Measurements from ENCODE around the gene CDPF1. TPM values are rescaled to one million over a fixed set of nuclear protein-coding genes. Genes with fewer than 3 reads are reported as not detected.

CDPF1 gene
- total and polyA plus RNA-seq, 2 donors (not counting 3 experiments of a cell fraction or from before 2014, with no cell fraction given) = 9.7 to 9.9 TPM

GRCh38 chr22:46202897-46203600 lies 47.0 kb downstream of the CDPF1 start:
- H3K36me3 ChIP-seq (ENCODE audit: control insufficient read depth in 2 of 2, extremely low read depth in 1 of 2, insufficient read depth in 2 of 2, low read length in 2 of 2) = no peaks in the 10 kb centered on the region
- H3K4me3 ChIP-seq (replicated peaks in 1 of 3; ENCODE audit: insufficient read depth in 1 of 3, low read depth in 1 of 3, low read length in 3 of 3) = no peak overlapping the region
- TF ChIP-seq POLR2A (IDR thresholded peaks at IDR 0.05; ENCODE audit: low read depth, low read length) (no peak), FOS (IDR thresholded peaks at IDR 0.05; ENCODE audit: borderline replicate concordance, insufficient read depth, low read length) (no peak), EZH2 (IDR thresholded peaks at IDR 0.05; ENCODE audit: borderline replicate concordance, low read depth, low read length, severe bottlenecking) (no peak), CTCF (IDR thresholded peaks at IDR 0.05; ENCODE audit: extremely low read depth in 1 of 2, insufficient read depth in 1 of 2, low read depth in 1 of 2, low read length in 2 of 2) (no peak), JUN (IDR thresholded peaks at IDR 0.05; ENCODE audit: borderline replicate concordance, insufficient read depth, insufficient read length, low read depth) (no peak), MAX (IDR thresholded peaks at IDR 0.05; ENCODE audit: insufficient read depth, insufficient read length) (no peak), POLR2AphosphoS5 (IDR thresholded peaks at IDR 0.05; ENCODE audit: insufficient read depth, low read depth, low read length) (no peak), GATA2 (IDR thresholded peaks at IDR 0.05; ENCODE audit: insufficient read depth, insufficient read length, low read depth, low read length) (no peak), MYC (IDR thresholded peaks at IDR 0.05; ENCODE audit: low read depth, low read length) (no peak)
- no peak overlapping the region for H3K4me2 ChIP-seq (ENCODE audit: insufficient read depth, low read length)
- H3K9ac ChIP-seq (replicated peaks; ENCODE audit: extremely low read depth, insufficient read depth, low read length) = no peak overlapping the region
- no TSS peak for BruUV-seq (replicated peaks)
- H3K9me3 ChIP-seq (replicated peaks; ENCODE audit: control insufficient read depth, insufficient read depth, low read length) = no peaks in the 10 kb centered on the region
- no peak overlapping the region for H3K27ac ChIP-seq (ENCODE audit: insufficient read depth, low read depth, low read length)
- FAIRE-seq (no peak), DNase-seq (ENCODE audit: low read depth, low spot score) (no peak)
- CTCF ChIA-PET = no interaction called here
- POLR2A ChIA-PET = no interaction called here
- H4K20me1 ChIP-seq (replicated peaks; ENCODE audit: control insufficient read depth, extremely low read depth, insufficient read depth, low read length) = no peaks in the 10 kb centered on the region
- no peaks in the 10 kb centered on the region for H3K79me2 ChIP-seq (ENCODE audit: control insufficient read depth, insufficient read depth, low read length)
- H3K9me1 ChIP-seq (replicated peaks; ENCODE audit: control insufficient read depth, extremely low read depth, insufficient read depth, low read length) = no peaks in the 10 kb centered on the region
- H3K27me3 ChIP-seq (ENCODE audit: control insufficient read depth in 2 of 2, insufficient read depth in 2 of 2, low read length in 2 of 2) = no peaks in the 10 kb centered on the region
- no peaks in the 10 kb centered on the region for H3K4me1 ChIP-seq (ENCODE audit: control insufficient read depth, extremely low read depth, insufficient read depth, low read length)
- intact Hi-C loops (cut with micrococcal nuclease) (no loop called here), dilution Hi-C loops (cut with MboI; ENCODE audit: extremely low pct_ligation_motif_present, low sequenced_read_pairs) (no loop called here)
- H2AFZ ChIP-seq (ENCODE audit: low read depth, low read length) = no peak overlapping the region

Measured in endothelial cell of umbilical vein (primary cell).